ENCODE results near the gene LAMA2. TPM values are rescaled to one million over a fixed set of nuclear protein-coding genes. Genes with fewer than 3 reads are reported as not detected.

The LAMA2 gene
- total RNA-seq, 1 experiment from 2014 or later: 2.2 TPM

DNA sequence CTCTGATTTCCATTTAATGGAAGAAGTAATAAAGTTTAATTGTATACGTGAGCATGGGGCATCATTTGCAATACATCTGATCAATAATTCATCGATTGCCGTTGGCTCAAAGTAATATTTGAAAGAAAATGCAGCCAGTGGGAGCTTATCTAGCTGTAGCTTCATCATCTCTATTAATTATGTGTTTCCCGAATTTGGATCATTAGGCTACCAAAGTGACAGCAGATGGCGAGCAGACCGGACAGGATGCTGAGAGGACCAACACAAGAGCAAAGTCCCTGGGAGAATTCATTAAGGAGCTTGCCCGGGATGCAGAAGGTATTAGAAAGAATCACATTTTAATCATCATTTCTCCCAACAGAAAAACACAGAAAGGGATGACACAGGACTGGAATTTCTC, 500.0 kb downstream of the LAMA2 start:
- no TSS peak for BruUV-seq (replicated peaks)
- ChIA-PET CTCF (interaction anchor here (0.6 to 1.3 kb wide), 3 partner anchors 10 to 192 kb away, joined by 3 to 8 read pairs (median 4); no protein-coding TSS in a partner anchor), POLR2A (interaction anchor here (0.7 kb wide), 1 partner anchor 18 kb away, joined by 3 read pairs; no protein-coding TSS in a partner anchor)
- Mint-ChIP-seq H3K4me3 (ENCODE audit: unreplicated experiment) (no peak overlapping the region), H3K36me3 (ENCODE audit: insufficient read depth, unreplicated experiment) (no peaks in the 10 kb centered on the region), H3K27me3 (ENCODE audit: insufficient read depth, unreplicated experiment) (no peaks in the 10 kb centered on the region), H3K4me1 (ENCODE audit: insufficient read depth, unreplicated experiment) (no peaks in the 10 kb centered on the region), H3K9me3 (ENCODE audit: unreplicated experiment) (peaks cover 4% of the 10 kb centered on the region), H3K27ac (ENCODE audit: low read depth, unreplicated experiment) (no peak overlapping the region)
- DNase-seq (ENCODE audit: unreplicated experiment): no peak
- intact Hi-C loops (cut with micrococcal nuclease): no loop called here
- TF ChIP-seq, protein P1, sequence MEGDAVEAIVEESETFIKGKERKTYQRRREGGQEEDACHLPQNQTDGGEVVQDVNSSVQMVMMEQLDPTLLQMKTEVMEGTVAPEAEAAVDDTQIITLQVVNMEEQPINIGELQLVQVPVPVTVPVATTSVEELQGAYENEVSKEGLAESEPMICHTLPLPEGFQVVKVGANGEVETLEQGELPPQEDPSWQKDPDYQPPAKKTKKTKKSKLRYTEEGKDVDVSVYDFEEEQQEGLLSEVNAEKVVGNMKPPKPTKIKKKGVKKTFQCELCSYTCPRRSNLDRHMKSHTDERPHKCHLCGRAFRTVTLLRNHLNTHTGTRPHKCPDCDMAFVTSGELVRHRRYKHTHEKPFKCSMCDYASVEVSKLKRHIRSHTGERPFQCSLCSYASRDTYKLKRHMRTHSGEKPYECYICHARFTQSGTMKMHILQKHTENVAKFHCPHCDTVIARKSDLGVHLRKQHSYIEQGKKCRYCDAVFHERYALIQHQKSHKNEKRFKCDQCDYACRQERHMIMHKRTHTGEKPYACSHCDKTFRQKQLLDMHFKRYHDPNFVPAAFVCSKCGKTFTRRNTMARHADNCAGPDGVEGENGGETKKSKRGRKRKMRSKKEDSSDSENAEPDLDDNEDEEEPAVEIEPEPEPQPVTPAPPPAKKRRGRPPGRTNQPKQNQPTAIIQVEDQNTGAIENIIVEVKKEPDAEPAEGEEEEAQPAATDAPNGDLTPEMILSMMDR (IDR thresholded peaks at IDR 0.05; ENCODE audit: unreplicated experiment): no peak

DNA sequence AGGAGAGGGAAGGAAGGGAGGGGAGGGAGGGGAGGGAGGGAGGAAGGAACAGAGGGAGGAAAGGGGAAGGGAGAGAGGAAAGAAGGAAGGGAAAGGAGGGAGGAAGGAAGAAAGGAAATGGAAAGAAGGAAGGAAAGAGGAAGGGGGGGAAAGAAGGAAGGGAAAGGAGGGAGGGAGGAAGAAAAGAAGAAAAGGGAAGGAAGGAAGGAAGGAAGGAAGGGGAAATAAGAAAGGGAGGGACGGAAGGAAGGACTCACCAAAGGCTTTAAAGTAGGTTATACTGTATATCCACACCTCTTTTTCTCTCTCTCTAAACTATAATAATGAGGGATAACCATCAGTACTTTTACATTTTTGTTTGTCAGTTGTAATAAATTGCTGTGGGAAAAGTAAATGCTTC, 502.2 kb downstream of the LAMA2 start:
- POLR2A ChIA-PET: no interaction called here
- BruUV-seq (replicated peaks): no TSS peak
- CTCF ChIA-PET: no interaction called here

DNA sequence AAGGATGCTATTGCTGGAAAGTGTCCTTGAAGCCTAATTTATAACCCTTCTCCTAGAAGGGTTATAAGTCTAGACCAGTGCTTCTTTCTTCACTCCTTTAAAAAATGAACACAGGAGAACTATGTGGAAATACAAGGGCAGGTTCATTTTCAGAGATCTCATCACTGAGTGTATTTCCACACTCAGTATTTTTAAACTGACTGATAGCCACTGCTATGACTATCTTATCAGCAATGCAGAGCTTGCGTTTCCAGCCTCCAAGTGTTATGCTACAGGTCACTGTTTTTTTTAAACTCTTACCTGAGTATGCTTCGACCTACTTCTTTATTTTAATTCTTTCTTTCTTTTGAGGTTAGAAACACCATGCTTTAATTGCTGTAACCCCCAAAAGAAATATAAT, 508.0 kb downstream of the LAMA2 start:
- H3K9me3 Mint-ChIP-seq (ENCODE audit: unreplicated experiment): no peaks in the 10 kb centered on the region
- intact Hi-C loops (cut with micrococcal nuclease): no loop called here
- no peaks in the 10 kb centered on the region for H3K4me1 Mint-ChIP-seq (ENCODE audit: insufficient read depth, unreplicated experiment)
- no peak overlapping the region for H3K27ac Mint-ChIP-seq (ENCODE audit: low read depth, unreplicated experiment)
- no peak overlapping the region for H3K4me3 Mint-ChIP-seq (ENCODE audit: unreplicated experiment)
- DNase-seq (ENCODE audit: unreplicated experiment): no peak
- no TSS peak for BruUV-seq (replicated peaks)
- no peaks in the 10 kb centered on the region for H3K27me3 Mint-ChIP-seq (ENCODE audit: insufficient read depth, unreplicated experiment)
- H3K36me3 Mint-ChIP-seq (ENCODE audit: insufficient read depth, unreplicated experiment): no peaks in the 10 kb centered on the region
- POLR2A ChIA-PET: interaction anchor here (0.7 kb wide), 1 partner anchor 29 kb away, joined by 3 read pairs; no protein-coding TSS in a partner anchor
- TF ChIP-seq, protein P1 (IDR thresholded peaks at IDR 0.05; ENCODE audit: unreplicated experiment): no peak
- CTCF ChIA-PET: interaction anchor here (1.5 kb wide), 1 partner anchor 20 kb away, joined by 3 read pairs; no protein-coding TSS in a partner anchor

More for the DNA sequence above, 502.2 kb downstream of the LAMA2 start:
- H3K4me1 Mint-ChIP-seq (ENCODE audit: insufficient read depth, unreplicated experiment): no peaks in the 10 kb centered on the region
- TF ChIP-seq, protein P1 (IDR thresholded peaks at IDR 0.05; ENCODE audit: unreplicated experiment): no peak
- no peaks in the 10 kb centered on the region for H3K27me3 Mint-ChIP-seq (ENCODE audit: insufficient read depth, unreplicated experiment)
- intact Hi-C loops (cut with micrococcal nuclease): no loop called here
- no peaks in the 10 kb centered on the region for H3K9me3 Mint-ChIP-seq (ENCODE audit: unreplicated experiment)
- DNase-seq (ENCODE audit: unreplicated experiment): no peak
- no peaks in the 10 kb centered on the region for H3K36me3 Mint-ChIP-seq (ENCODE audit: insufficient read depth, unreplicated experiment)
- no peak overlapping the region for H3K4me3 Mint-ChIP-seq (ENCODE audit: unreplicated experiment)
- no peak overlapping the region for H3K27ac Mint-ChIP-seq (ENCODE audit: low read depth, unreplicated experiment)

DNA sequence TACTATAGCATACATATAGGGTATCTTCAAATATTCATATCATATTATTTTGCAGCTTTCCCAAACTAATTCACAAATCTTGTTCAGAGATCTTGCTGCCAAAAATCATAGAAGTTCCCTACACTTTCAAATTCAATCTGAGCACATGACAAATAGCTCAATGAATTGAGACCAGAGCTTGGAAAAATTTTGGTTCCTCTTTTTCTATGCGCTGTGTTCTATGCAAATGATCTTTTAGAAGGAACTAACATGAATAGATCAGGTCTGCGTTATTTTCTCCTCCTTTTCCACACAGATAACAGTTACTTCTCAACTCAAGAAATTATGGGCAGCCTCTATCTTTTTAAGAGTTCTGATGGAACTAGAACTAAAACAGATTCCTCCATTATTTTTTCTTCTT, 510.7 kb downstream of the LAMA2 start:
- CTCF ChIA-PET: no interaction called here
- intact Hi-C loops (cut with micrococcal nuclease): no loop called here
- H3K4me1 Mint-ChIP-seq (ENCODE audit: insufficient read depth, unreplicated experiment): no peaks in the 10 kb centered on the region

More for the DNA sequence above, 510.7 kb downstream of the LAMA2 start:
- Mint-ChIP-seq H3K9me3 (ENCODE audit: unreplicated experiment) (no peaks in the 10 kb centered on the region), H3K27ac (ENCODE audit: low read depth, unreplicated experiment) (no peak overlapping the region), H3K4me3 (ENCODE audit: unreplicated experiment) (no peak overlapping the region), H3K27me3 (ENCODE audit: insufficient read depth, unreplicated experiment) (no peaks in the 10 kb centered on the region), H3K36me3 (ENCODE audit: insufficient read depth, unreplicated experiment) (no peaks in the 10 kb centered on the region)
- BruUV-seq (replicated peaks): no TSS peak
- POLR2A ChIA-PET: no interaction called here
- TF ChIP-seq, protein P1 (IDR thresholded peaks at IDR 0.05; ENCODE audit: unreplicated experiment): no peak
- DNase-seq (ENCODE audit: unreplicated experiment): no peak
